Choroid plexus epithelial cell (primary cell): ENCODE measurements around the gene TSPY9.
"Not testable (repeated sequence)": the region's sequence is repeated elsewhere in the genome, so short reads cannot be mapped to it uniquely, and the experiment has no call there.

Experiments used
- DNase-seq: peaks from one replicate; pipeline ENCODE4 v3.0.0-alpha.2; 2010; ENCODE audit warnings: low read depth
- H3K4me3 ChIP-seq: 2 replicates; pipeline ENCODE4 v1.5.1; 2011; ENCODE audit warnings: low read depth, mild to moderate bottlenecking, control low read depth, low read length, moderate library complexity

TSPY9 gene, protein sequence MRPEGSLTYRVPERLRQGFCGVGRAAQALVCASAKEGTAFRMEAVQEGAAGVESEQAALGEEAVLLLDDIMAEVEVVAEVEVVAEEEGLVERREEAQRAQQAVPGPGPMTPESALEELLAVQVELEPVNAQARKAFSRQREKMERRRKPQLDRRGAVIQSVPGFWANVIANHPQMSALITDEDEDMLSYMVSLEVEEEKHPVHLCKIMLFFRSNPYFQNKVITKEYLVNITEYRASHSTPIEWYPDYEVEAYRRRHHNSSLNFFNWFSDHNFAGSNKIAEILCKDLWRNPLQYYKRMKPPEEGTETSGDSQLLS

DNA sequence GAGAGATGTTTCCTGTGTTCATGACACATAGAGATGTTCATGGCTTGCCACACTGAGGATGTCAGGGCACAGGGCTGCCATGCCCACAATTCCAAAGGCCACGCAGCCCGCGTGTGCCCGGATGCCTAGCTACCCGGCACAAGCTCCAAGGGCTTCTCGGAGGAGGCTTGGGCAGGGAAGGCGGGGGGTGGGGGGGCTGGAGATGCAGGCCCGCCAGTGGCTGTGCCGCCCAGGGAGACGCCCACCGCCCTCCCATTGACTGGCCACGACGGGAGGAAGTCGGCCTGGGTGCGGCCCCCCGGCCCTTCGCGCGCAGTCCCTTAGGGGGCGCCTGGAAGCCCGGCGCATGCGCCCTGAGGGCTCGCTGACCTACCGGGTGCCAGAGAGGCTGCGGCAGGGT lies at the start of gene TSPY9:
TSS of gene TSPY9 (plus strand) at position 301 of the 400 bp plus-strand sequence. CDS start at position 347, 46 bp downstream.
- DNase-seq, H3K4me3 ChIP-seq: not testable (repeated sequence)

GRCh38 chrY:9466655-9467054 lies 20.4 kb upstream of the TSPY9 start, which contains the start of gene TSPY1:
TSPY1 (plus strand) TSS chrY:9466955; CDS start chrY:9467001, 46 bp downstream.
- not testable (repeated sequence) for H3K4me3 ChIP-seq, DNase-seq

GRCh38 chrY:9504396-9504795 lies 17.3 kb downstream of the TSPY9 start:
- not testable (repeated sequence) for DNase-seq, H3K4me3 ChIP-seq

GRCh38 chrY:9516287-9516686 lies 29.2 kb downstream of the TSPY9 start:
- not testable (repeated sequence) for H3K4me3 ChIP-seq

DNA sequence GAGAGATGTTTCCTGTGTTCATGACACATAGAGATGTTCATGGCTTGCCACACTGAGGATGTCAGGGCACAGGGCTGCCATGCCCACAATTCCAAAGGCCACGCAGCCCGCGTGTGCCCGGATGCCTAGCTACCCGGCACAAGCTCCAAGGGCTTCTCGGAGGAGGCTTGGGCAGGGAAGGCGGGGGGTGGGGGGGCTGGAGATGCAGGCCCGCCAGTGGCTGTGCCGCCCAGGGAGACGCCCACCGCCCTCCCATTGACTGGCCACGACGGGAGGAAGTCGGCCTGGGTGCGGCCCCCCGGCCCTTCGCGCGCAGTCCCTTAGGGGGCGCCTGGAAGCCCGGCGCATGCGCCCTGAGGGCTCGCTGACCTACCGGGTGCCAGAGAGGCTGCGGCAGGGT lies 40.5 kb downstream of the TSPY9 start, which contains the start of gene TSPY10:
TSS of gene TSPY10 (plus strand) at position 301 of the 400 bp plus-strand sequence. CDS start at position 347, 46 bp downstream.
- not testable (repeated sequence) for H3K4me3 ChIP-seq, DNase-seq

More at GRCh38 chrY:9516287-9516686, 29.2 kb downstream of the TSPY9 start:
- not testable (repeated sequence) for DNase-seq
